Measurements from ENCODE around the gene KIF18B.
A peak's percentile ranks its signal among the peaks of the same experiment; 100 is the strongest.
"Not testable (repeated sequence)": the region's sequence is repeated elsewhere in the genome, so short reads cannot be mapped to it uniquely, and the experiment has no call there.

Gene KIF18B

GRCh38 chr17:44969144-44969780, 21.7 kb upstream of the KIF18B start:
- DNase-seq (ENCODE audit: low read depth) = no peak

GRCh38 chr17:44968225-44969143, 20.9 kb upstream of the KIF18B start, which contains the start of gene C1QL1:
Gene C1QL1, minus strand, starts transcription at chr17:44968303. Its CDS starts 255 bp downstream, at chr17:44968048.
- peak; percentile 27 for DNase-seq (ENCODE audit: low read depth)

- DNase-seq (ENCODE audit: low read depth) = no peak
Observed at GRCh38 chr17:44967907-44968224, 20.3 kb upstream of the KIF18B start.

- DNase-seq (ENCODE audit: low read depth) = no peak
Observed at GRCh38 chr17:44967026-44967906, 19.7 kb upstream of the KIF18B start.

- no peak for DNase-seq (ENCODE audit: low read depth)
Observed at GRCh38 chr17:44966348-44967025, 18.9 kb upstream of the KIF18B start.

GRCh38 chr17:44965481-44966234, 18.1 kb upstream of the KIF18B start:
- no peak for DNase-seq (ENCODE audit: low read depth)

GRCh38 chr17:44961921-44962350, 14.4 kb upstream of the KIF18B start:
- no peak for DNase-seq (ENCODE audit: low read depth)

- no peak for DNase-seq (ENCODE audit: low read depth)
Observed at GRCh38 chr17:44960691-44961090, 13.1 kb upstream of the KIF18B start.

GRCh38 chr17:44959821-44960531, 12.4 kb upstream of the KIF18B start:
- DNase-seq (ENCODE audit: low read depth) = no peak

GRCh38 chr17:44956998-44957981, 9.7 kb upstream of the KIF18B start:
- DNase-seq (ENCODE audit: low read depth) = no peak

GRCh38 chr17:44955674-44956425, 8.3 kb upstream of the KIF18B start:
- DNase-seq (ENCODE audit: low read depth) = no peak

- no peak for DNase-seq (ENCODE audit: low read depth)
Observed at GRCh38 chr17:44952946-44953475, 5.4 kb upstream of the KIF18B start.

- DNase-seq (ENCODE audit: low read depth) = no peak
Observed at GRCh38 chr17:44948315-44948795, 782 bp upstream of the KIF18B start.

GRCh38 chr17:44945652-44946051, 1.9 kb downstream of the KIF18B start:
- DNase-seq (ENCODE audit: low read depth) = not testable (repeated sequence)

GRCh38 chr17:44942456-44942855, 5.1 kb downstream of the KIF18B start:
- DNase-seq (ENCODE audit: low read depth) = no peak

- DNase-seq (ENCODE audit: low read depth) = no peak
Observed at GRCh38 chr17:44941712-44942331, 5.8 kb downstream of the KIF18B start.

- no peak for DNase-seq (ENCODE audit: low read depth)
Observed at GRCh38 chr17:44940768-44941167, 6.8 kb downstream of the KIF18B start.
